GM12878 (cell line): ENCODE measurements around the gene FAM8A1. TPM values are rescaled to one million over a fixed set of nuclear protein-coding genes. Genes with fewer than 3 reads are reported as not detected.

Experiments
- ATAC-seq: fragments of 200-7000 bp; cut with Tn5 transposase; 3 replicates; pipeline ENCODE4 v1.9.1; 2020; ENCODE audit warnings: mild to moderate bottlenecking, moderate library complexity
- BruUV-seq: library from RNA; stranded (reverse); fragments of 400-500 nt; replicated peaks from 2 replicates; lab custom pipeline; 2021; lab: Mats Ljungman, UMichigan
- CTCF ChIA-PET: fragments of 300-600 bp; sonication (Branson Sonifier 250); formaldehyde crosslinking; extraction: SDS; loops from one replicate; lab custom pipeline; 2021; ENCODE audit warnings: inconsistent platforms; lab: Yijun Ruan, JAX
- POLR2A ChIA-PET: fragments of 350-600 bp; formaldehyde crosslinking; extraction: SDS; loops from one replicate; lab custom pipeline; 2021; ENCODE audit warnings: inconsistent platforms; lab: Charles Lee
- RAD21 ChIA-PET: fragments of 300-600 bp; sonication (Branson Sonifier 250); formaldehyde crosslinking; loops from one replicate; lab custom pipeline; 2023; ENCODE audit warnings: antibody characterized with exemption; ENCODE audit not compliant: unreplicated experiment; lab: Charles Lee
- SMC1A ChIA-PET: fragments of 300-600 bp; sonication (Branson Sonifier 250); formaldehyde crosslinking; loops from one replicate; lab custom pipeline; 2023; ENCODE audit not compliant: unreplicated experiment, uncharacterized antibody; lab: Charles Lee
- DNase-seq: peaks from one replicate; pipeline ENCODE4 v3.0.0-alpha.2; 2011; ENCODE audit warnings: low read depth, low spot score
- FAIRE-seq: peaks from 3 replicates; lab custom pipeline; 2011; peaks lifted over from hg19 to GRCh38; lab: Jason Lieb, UNC
- H2AFZ ChIP-seq: 2 replicates; pipeline ENCODE4 v1.6.0; 2011; ENCODE audit warnings: low read depth, low read length, control low read depth; ENCODE audit not compliant: control insufficient read depth
- H3K27ac ChIP-seq: 2 replicates; pipeline ENCODE4 v1.5.1; 2011; ENCODE audit warnings: control low read depth; ENCODE audit not compliant: control insufficient read depth, insufficient read depth
- H3K27me3 ChIP-seq, 2 experiments: replicated peaks in 1 of 2; 2 replicates each; pipeline versions ENCODE4 v1.6.0 to v1.6.1; 2011; ENCODE audit warnings: low read length in 1 of 2; ENCODE audit not compliant: control insufficient read depth in 2 of 2, insufficient read depth in 2 of 2
- H3K36me3 ChIP-seq, 2 experiments: 2 replicates each; pipeline ENCODE4 v1.5.1; 2011; ENCODE audit warnings: low read length in 1 of 2; ENCODE audit not compliant: control insufficient read depth in 2 of 2, insufficient read depth in 2 of 2
- H3K4me1 ChIP-seq: 2 replicates; pipeline ENCODE4 v1.6.1; 2011; ENCODE audit warnings: mild to moderate bottlenecking, low read length, moderate library complexity, mixed read lengths; ENCODE audit not compliant: control insufficient read depth, insufficient read depth
- H3K4me2 ChIP-seq: 2 replicates; pipeline ENCODE4 v1.6.0; 2011; ENCODE audit warnings: control low read depth; ENCODE audit not compliant: control insufficient read depth, insufficient read depth
- H3K4me3 ChIP-seq: fragments of 200-600 bp; sonication (generic); 2 replicates; pipeline ENCODE4 v1.5.1; 2016
- H3K79me2 ChIP-seq: 2 replicates; pipeline ENCODE4 v1.6.0; 2011; ENCODE audit warnings: low read length; ENCODE audit not compliant: control insufficient read depth, insufficient read depth
- H3K9ac ChIP-seq: 2 replicates; pipeline ENCODE4 v1.8.0; 2011; ENCODE audit warnings: low read length, control low read depth, mixed read lengths; ENCODE audit not compliant: control insufficient read depth, insufficient read depth
- H3K9me3 ChIP-seq: replicated peaks from 3 replicates; pipeline ENCODE4 v1.5.1; 2011; ENCODE audit warnings: mild to moderate bottlenecking, low read length; ENCODE audit not compliant: control insufficient read depth, insufficient read depth
- H4K20me1 ChIP-seq: 2 replicates; pipeline ENCODE4 v1.6.0; 2011; ENCODE audit not compliant: control insufficient read depth, insufficient read depth
- RCOR1 ChIP-seq: conservative IDR thresholded peaks from 2 replicates; pipeline ENCODE4 v1.6.1; 2012; ENCODE audit warnings: low read depth, low read length, improper control_type of control experiment
- SIX5 ChIP-seq: IDR thresholded peaks from 2 replicates; pipeline ENCODE4 v1.6.1; 2011; ENCODE audit warnings: mild to moderate bottlenecking, low read depth, low read length, moderate library complexity; ENCODE audit not compliant: severe bottlenecking
- SREBF1 ChIP-seq: IDR thresholded peaks from 2 replicates; pipeline ENCODE4 v1.6.1; 2012; ENCODE audit warnings: mild to moderate bottlenecking, low read length
- WRNIP1 ChIP-seq: IDR thresholded peaks from 2 replicates; pipeline ENCODE4 v1.6.1; 2011; ENCODE audit warnings: low read depth, low read length, improper control_type of control experiment, borderline replicate concordance
- ZBTB40 ChIP-seq: fragments of 450-650 bp; IDR thresholded peaks from 2 replicates; pipeline ENCODE4 v1.6.1; 2016; ENCODE audit warnings: mild to moderate bottlenecking, moderate library complexity, borderline replicate concordance
- WGBS: methylation state at CpG from one replicate; pipeline ENCODE4 v1.1.6; 2016; ENCODE audit warnings: low lambda C conversion rate; ENCODE audit not compliant: insufficient replicate concordance, insufficient coverage; ENCODE audit errors: missing lambda C conversion rate; 5-methylcytosine and 5-hydroxymethylcytosine counted together
- in situ Hi-C: fragments of 300-500 bp; cut with MboI; formaldehyde crosslinking; loops from 9 replicates; pipeline ENCODE4 v1.14.3; 2018; ENCODE audit warnings: mixed read lengths
- intact Hi-C: fragments of 100-400 bp; cut with micrococcal nuclease; formaldehyde crosslinking; loops from one replicate; pipeline ENCODE4 v1.14.2; 2022; ENCODE audit not compliant: unreplicated experiment
- polyA plus RNA-seq, 11 experiments: library from polyadenylated mRNA; depleted of rRNA in 4 of 11; unstranded in 6 of 11; stranded (reverse) in 5 of 11; fragments of >200 nt; fragmentation: Nextera tagmentation in 4 of 11; fragmentation: Illumina TruSeq in 1 of 11; extraction: Ambion mirVana in 4 of 11; extraction: Trizol in 1 of 11; gene quantifications; 1 replicate in 1 of 11; 2 replicates in 10 of 11; pipeline versions ENCODE4 v1.2.1 to v1.2.3, GENCODE V29; 2011 to 2016; ENCODE audit warnings: inconsistent platforms in 2 of 11, missing spikeins in 2 of 11, low read depth in 1 of 11
- total RNA-seq, 4 experiments: library from RNA; depleted of rRNA in 3 of 4; stranded (reverse); fragments of >200 nt in 3 of 4; fragmentation: Illumina TruSeq in 1 of 4; extraction: Trizol in 1 of 4; gene quantifications; 2 replicates each; pipeline versions ENCODE4 v1.2.1 to v1.2.3, GENCODE V29; 2013 to 2021

Gene FAM8A1
- total and polyA plus RNA-seq, 10 of the 15 experiments (the other 5 are each of a cell fraction or from before 2014, with no cell fraction given): 1.4 to 7.4 (median 3.6) TPM

GRCh38 chr6:17552861-17553260 lies 47.2 kb upstream of the FAM8A1 start:
- ChIA-PET SMC1A (interaction anchor here (0.7 to 1.6 kb wide), 5 partner anchors 16 to 112 kb away, joined by 3 to 4 read pairs (median 3); no protein-coding TSS in a partner anchor), CTCF (no interaction called here), POLR2A (no interaction called here), RAD21 (no interaction called here)
- Histone ChIP-seq H3K9ac (no peak overlapping the region), H4K20me1 (no peaks in the 10 kb centered on the region), H2AFZ (no peak overlapping the region), H3K27me3 (no peaks in the 10 kb centered on the region), H3K4me2 (no peak overlapping the region), H3K9me3 (no peaks in the 10 kb centered on the region), H3K4me3 (no peak overlapping the region), H3K27ac (no peak overlapping the region), H3K36me3 (no peaks in the 10 kb centered on the region), H3K4me1 (no peaks in the 10 kb centered on the region), H3K79me2 (no peaks in the 10 kb centered on the region)
- FAIRE-seq: no peak
- no peak for DNase-seq
- in situ Hi-C loops: no loop called here
- TF ChIP-seq ZBTB40: no peak
- TF ChIP-seq SIX5: no peak
- no peak for TF ChIP-seq WRNIP1
- TF ChIP-seq RCOR1: no peak
- TF ChIP-seq SREBF1: no peak
- no TSS peak for BruUV-seq
- WGBS: 4% methylated on average over 3 of the region's 3 CpGs
- no peak for ATAC-seq
- intact Hi-C loops: no loop called here
